Neuron (in vitro differentiated cells): Measurements from ENCODE around the gene PPP1R14C.

Experiments used
- H2AFZ ChIP-seq: one replicate; pipeline ENCODE4 v1.6.1; 2013; ENCODE audit warnings: low read depth, mild to moderate bottlenecking, inconsistent platforms, low read length, moderate library complexity
- H3K27me3 ChIP-seq: one replicate; pipeline ENCODE4 v1.6.1; 2013; ENCODE audit warnings: low read length; ENCODE audit not compliant: insufficient read depth
- H3K36me3 ChIP-seq: one replicate; pipeline ENCODE4 v1.6.1; 2013; ENCODE audit warnings: low read length; ENCODE audit not compliant: insufficient read depth
- H3K4me1 ChIP-seq: one replicate; pipeline ENCODE4 v1.6.1; 2013; ENCODE audit warnings: low read length; ENCODE audit not compliant: insufficient read depth
- H3K4me3 ChIP-seq: 2 replicates; pipeline ENCODE4 v1.5.1; 2013; ENCODE audit warnings: mild to moderate bottlenecking, low read length, moderate library complexity
- H3K9me3 ChIP-seq: one replicate; pipeline ENCODE4 v1.6.1; 2013; ENCODE audit warnings: low read length

The PPP1R14C gene

DNA sequence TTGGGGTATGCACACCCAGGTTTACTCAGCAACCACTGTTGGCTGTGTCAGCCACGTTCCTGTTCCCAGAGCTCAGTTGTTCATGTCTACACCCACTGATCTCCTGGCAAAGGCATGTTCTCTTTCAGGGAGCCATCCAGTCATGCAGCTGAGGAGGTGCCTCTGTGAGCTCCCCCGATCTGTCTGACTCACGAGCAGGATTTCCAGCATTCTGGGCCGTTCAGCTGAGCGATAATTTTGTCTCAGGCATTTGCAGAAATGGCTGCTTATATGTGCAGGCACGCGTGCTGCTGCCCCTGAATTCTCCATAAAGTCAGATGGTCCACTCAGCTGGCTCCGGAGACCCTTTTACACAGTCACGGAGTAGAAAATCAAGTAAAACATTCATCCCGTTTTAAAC lies 147.6 kb downstream of the PPP1R14C start:
- H3K9me3 ChIP-seq, result no peaks in the 10 kb centered on the region
- H3K36me3 ChIP-seq, result no peaks in the 10 kb centered on the region
- no peak overlapping the region for H3K4me3 ChIP-seq
- H2AFZ ChIP-seq, result no peak overlapping the region
- H3K27me3 ChIP-seq, result no peaks in the 10 kb centered on the region
- peaks cover 33% of the 10 kb centered on the region for H3K4me1 ChIP-seq

DNA sequence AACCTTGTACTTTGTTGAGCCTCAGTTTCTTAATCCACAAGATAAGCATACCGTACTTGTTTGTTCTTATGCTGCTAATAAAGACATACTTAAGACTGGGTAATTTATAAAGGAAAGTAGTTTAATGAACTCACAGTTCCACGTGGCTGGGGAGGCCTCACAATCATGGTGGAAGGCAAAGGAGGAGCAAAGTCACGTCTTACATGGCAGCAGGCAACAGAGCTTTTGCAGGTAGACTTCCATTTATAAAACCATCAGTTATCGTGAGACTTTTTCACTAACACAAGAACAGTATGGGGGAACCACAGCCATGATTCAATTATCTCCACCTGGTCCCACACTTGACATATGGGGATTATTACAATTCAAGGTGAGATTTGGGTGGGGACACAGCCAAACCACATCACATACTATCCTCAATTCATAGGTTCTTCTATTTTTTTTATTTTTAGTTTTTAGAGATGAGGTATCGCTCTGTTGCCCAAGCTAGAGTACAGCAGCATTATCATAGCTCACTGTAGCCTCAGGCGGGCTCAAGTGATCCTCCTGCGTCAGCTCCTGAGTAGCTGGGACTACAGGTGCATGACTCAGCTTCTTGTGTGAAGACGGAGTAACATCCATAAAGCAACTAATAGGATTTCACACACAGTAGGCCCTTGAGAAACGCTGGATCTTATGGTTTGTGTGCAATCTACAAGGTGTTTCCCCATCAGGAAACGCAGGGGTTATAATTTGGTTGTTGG lies 149.3 kb downstream of the PPP1R14C start:
- H3K27me3 ChIP-seq, result no peaks in the 10 kb centered on the region
- H3K4me3 ChIP-seq, result no peak overlapping the region
- no peak overlapping the region for H2AFZ ChIP-seq
- H3K36me3 ChIP-seq, result no peaks in the 10 kb centered on the region
- peaks cover 4% of the 10 kb centered on the region for H3K9me3 ChIP-seq
- peaks cover 17% of the 10 kb centered on the region for H3K4me1 ChIP-seq

DNA sequence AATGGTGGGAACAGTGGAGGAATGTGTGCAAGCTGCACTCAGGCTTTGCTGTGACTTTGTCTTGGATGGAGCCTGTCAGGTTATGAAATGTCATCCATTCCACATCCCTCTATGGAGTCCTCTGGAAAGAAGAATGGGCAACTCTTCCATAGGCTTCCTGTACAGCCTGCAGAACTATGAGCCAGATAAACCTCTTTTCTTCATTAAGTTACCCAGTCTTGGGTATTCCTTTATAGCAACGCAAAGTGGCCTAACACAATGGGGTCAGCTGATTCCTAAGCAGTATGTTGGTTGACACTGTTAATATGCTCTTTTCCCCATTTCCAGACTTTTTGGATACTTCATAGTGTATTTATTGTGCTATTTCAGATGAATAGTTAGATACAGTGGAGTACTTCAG lies 150.2 kb downstream of the PPP1R14C start:
- Histone ChIP-seq H2AFZ (no peak overlapping the region), H3K4me3 (no peak overlapping the region), H3K36me3 (no peaks in the 10 kb centered on the region), H3K4me1 (peaks cover 8% of the 10 kb centered on the region), H3K27me3 (no peaks in the 10 kb centered on the region), H3K9me3 (peaks cover 11% of the 10 kb centered on the region)

DNA sequence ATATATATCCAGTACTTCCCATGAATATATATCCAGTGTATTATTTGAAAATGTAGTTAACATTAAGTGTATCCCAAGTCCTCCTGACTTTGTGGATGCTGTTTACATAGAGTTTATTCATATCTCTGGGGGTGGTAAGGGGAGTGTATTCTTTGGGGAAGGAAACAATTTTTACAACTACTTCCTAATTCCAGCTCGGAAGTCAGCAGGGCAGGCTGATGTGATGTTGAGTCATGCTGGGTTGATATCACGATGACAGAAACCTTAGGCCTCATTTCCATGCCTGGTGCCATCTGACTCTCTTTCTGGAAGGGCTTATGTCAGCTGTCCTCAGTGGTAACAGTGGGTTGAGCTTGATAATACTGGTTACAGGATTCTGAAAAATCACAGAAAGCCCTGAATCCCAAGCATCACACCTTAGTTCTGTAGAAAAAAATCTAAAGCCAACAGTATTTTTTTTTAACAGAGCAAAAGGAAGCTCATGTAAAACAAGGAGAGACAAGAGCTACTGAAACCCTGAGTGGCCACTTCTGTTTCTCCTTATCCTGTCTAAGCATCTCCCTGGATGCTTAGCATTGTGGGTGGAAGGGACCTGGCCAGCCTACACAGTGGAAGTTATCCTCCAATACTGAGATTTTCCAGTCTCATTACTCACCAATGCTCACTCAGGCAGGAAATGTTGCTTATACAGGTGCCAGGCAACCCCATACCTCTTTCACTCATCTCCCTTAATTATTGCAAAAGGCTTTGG lies 150.8 kb downstream of the PPP1R14C start:
- peaks cover 3% of the 10 kb centered on the region for H3K4me1 ChIP-seq
- no peaks in the 10 kb centered on the region for H3K27me3 ChIP-seq
- peaks cover 13% of the 10 kb centered on the region for H3K9me3 ChIP-seq
- no peak overlapping the region for H2AFZ ChIP-seq
- no peak overlapping the region for H3K4me3 ChIP-seq
- no peaks in the 10 kb centered on the region for H3K36me3 ChIP-seq

DNA sequence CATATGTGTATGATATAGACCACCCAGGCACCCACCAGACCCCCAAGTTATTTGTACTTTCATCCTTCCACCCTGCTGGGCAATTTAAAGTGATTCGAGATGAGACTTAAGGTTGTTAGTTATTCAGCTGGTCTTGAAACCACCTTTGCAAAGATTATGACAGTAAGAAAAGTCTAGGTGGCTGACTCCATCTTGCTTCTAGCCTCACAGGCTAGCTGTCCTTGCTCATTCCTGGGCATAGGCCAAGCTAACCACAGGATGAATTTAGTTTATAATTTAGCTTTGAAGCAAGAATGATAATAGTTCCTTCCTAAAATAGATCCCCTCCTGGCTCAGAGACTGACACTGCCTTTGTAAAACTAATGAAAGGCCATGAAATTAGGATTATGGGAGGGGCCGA lies 154.0 kb downstream of the PPP1R14C start:
- H3K4me3 ChIP-seq, result no peak overlapping the region
- peaks cover 11% of the 10 kb centered on the region for H3K4me1 ChIP-seq
- H3K36me3 ChIP-seq, result no peaks in the 10 kb centered on the region
- H2AFZ ChIP-seq, result no peak overlapping the region
- no peaks in the 10 kb centered on the region for H3K27me3 ChIP-seq
- peaks cover 13% of the 10 kb centered on the region for H3K9me3 ChIP-seq

DNA sequence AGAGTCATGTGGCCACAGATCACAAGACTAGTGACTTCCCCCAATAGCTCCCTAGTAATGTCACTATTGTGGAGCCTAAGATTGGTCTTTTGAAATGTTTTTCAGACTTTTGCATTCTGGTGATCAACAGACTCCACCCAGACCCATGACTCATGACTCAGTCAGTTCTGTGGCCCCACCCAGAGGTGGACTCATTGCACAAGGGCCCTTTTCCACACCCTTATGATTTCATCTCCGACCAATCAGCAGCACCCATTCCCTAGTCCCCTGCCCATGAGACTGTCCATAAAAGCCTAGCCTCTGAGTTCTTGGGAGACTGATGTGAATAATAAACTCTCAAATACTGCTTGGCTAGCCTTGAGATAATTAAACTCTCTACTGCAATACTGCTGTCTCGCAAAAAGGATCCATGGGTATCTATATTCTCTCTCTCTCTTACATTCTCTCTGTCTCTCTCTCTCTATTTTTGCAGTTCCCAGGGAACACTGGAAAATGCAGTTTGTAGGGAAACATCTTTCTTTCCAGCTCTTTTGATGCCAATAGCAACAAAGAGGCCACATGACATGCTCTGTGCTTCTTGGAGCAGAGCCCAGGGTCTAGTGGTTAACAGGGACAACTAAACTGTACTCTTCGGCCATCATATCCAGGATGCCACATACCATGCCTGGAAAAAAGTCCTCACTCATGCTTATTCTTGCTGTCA lies 154.6 kb downstream of the PPP1R14C start:
- Histone ChIP-seq H3K4me3 (no peak overlapping the region), H3K9me3 (peaks cover 13% of the 10 kb centered on the region), H3K27me3 (no peaks in the 10 kb centered on the region), H2AFZ (no peak overlapping the region), H3K4me1 (peaks cover 17% of the 10 kb centered on the region), H3K36me3 (no peaks in the 10 kb centered on the region)

DNA sequence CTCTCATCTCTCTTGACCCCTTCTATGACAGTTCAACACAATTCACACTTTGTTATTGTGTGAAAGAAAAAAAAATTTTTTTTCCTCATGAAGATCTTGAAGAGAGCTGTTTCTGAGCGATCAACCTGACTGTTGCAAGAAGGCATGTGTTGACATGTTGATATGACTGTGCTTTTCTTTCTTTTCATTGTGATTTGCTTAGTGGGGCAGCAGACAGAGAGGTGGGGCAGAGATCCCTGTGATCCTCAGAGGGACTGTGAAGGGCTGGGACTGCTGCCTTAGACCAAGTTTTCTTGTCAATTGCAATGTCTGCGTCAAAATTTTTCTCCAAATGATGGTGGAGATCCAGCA lies 155.2 kb downstream of the PPP1R14C start:
- Histone ChIP-seq H3K4me3 (no peak overlapping the region), H3K4me1 (peaks cover 23% of the 10 kb centered on the region), H3K27me3 (no peaks in the 10 kb centered on the region), H2AFZ (no peak overlapping the region), H3K9me3 (peaks cover 13% of the 10 kb centered on the region), H3K36me3 (no peaks in the 10 kb centered on the region)

DNA sequence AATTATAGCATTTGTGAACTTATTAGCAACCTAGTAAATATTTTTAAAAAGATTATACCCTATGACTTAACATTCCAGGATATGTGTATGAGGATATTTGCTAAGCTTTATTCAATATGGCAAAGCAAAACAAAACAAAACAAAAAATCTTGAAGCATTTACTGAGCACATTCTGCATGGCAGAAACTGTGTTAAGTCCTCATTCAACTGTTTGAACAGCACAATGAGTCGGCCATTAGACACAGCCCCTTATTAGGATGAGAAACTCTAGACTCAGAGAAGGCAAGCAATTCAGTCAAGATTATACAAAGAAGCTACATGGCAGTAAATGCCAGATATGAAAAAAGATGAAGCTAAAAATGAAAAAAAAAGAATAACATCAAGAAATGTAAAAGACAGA lies 155.8 kb downstream of the PPP1R14C start:
- H3K4me1 ChIP-seq, result peaks cover 23% of the 10 kb centered on the region
- no peak overlapping the region for H2AFZ ChIP-seq
- no peak overlapping the region for H3K4me3 ChIP-seq
- H3K27me3 ChIP-seq, result no peaks in the 10 kb centered on the region
- H3K9me3 ChIP-seq, result peaks cover 13% of the 10 kb centered on the region
- H3K36me3 ChIP-seq, result no peaks in the 10 kb centered on the region
